Lung (tissue), 12 donors: ENCODE measurements around the gene EFNA1. TPM values are rescaled to one million over a fixed set of nuclear protein-coding genes. Genes with fewer than 3 reads are reported as not detected.
"Not testable (repeated sequence)": the region's sequence is repeated elsewhere in the genome, so short reads cannot be mapped to it uniquely, and the experiment has no call there.

Experiments used
- ATAC-seq: fragments of 200-7000 bp; cut with Tn5 transposase; one replicate; pipeline ENCODE4 v1.9.1; 2020; ENCODE audit warnings: moderate number of reproducible peaks; ENCODE audit not compliant: insufficient read depth, low FRiP score
- DNase-seq, 3 donors: peaks; one replicate each; pipeline ENCODE4 v3.0.0-alpha.2; 2013 to 2017
- H3K27ac ChIP-seq, 2 donors: one replicate each; pipeline ENCODE4 v1.5.1; 2013; ENCODE audit warnings: mild to moderate bottlenecking in 2 of 2, moderate library complexity in 2 of 2, control low read depth in 1 of 2, inconsistent platforms in 1 of 2, low read depth in 1 of 2, low read length in 1 of 2
- H3K27me3 ChIP-seq, 3 donors: one replicate each; pipeline ENCODE4 v1.5.1; 2013; ENCODE audit warnings: low read length in 2 of 3; ENCODE audit not compliant: control insufficient read depth in 3 of 3, insufficient read depth in 3 of 3
- H3K36me3 ChIP-seq, 4 donors: one replicate each; pipeline ENCODE4 v1.5.1; 2013; ENCODE audit warnings: low read length in 4 of 4, mild to moderate bottlenecking in 1 of 4, moderate library complexity in 1 of 4; ENCODE audit not compliant: control insufficient read depth in 4 of 4, insufficient read depth in 4 of 4
- H3K4me1 ChIP-seq, 5 donors: one replicate each; pipeline ENCODE4 v1.5.1; 2013; ENCODE audit warnings: low read length in 5 of 5, mild to moderate bottlenecking in 2 of 5, moderate library complexity in 1 of 5; ENCODE audit not compliant: control insufficient read depth in 5 of 5, insufficient read depth in 5 of 5
- H3K4me3 ChIP-seq: one replicate; pipeline ENCODE4 v1.5.1; 2013; ENCODE audit warnings: mild to moderate bottlenecking, control low read depth, moderate library complexity
- H3K9ac ChIP-seq, 2 donors: one replicate each; pipeline ENCODE4 v1.5.1; 2013; ENCODE audit warnings: low read length in 2 of 2, control low read depth in 1 of 2; ENCODE audit not compliant: insufficient read depth in 1 of 2
- H3K9me3 ChIP-seq, 4 donors: one replicate each; pipeline ENCODE4 v1.5.1; 2013; ENCODE audit warnings: low read length in 3 of 4, mild to moderate bottlenecking in 1 of 4, moderate library complexity in 1 of 4; ENCODE audit not compliant: control insufficient read depth in 4 of 4, insufficient read depth in 3 of 4
- WGBS, 2 donors: extraction: QIAGEN DNeasy Blood & Tissue Kit; methylation state at CpG; one replicate each; pipeline ENCODE4 v1.1.7; 2013; 5-methylcytosine and 5-hydroxymethylcytosine counted together
- polyA plus RNA-seq, 2 donors: library from polyadenylated mRNA; stranded (reverse); fragments of 200-250 nt; gene quantifications; one replicate each; pipeline ENCODE4 v1.2.1, GENCODE V29; 2013
- total RNA-seq, 2 donors: library from RNA; depleted of rRNA in 1 of 2; stranded (reverse); fragments of >200 nt in 1 of 2; gene quantifications; one replicate each; pipeline ENCODE4 v1.2.1, GENCODE V29; 2014 to 2021
- TF ChIP-seq, protein P1 (sequence below): IDR thresholded peaks from 2 replicates; pipeline ENCODE4 v1.5.1; 2012; ENCODE audit warnings: mild to moderate bottlenecking; ENCODE audit errors: control extremely low read depth, extremely low read depth
- donor health status: control.
- donor health status: control.
- donor health status: Bipolar disorder and iron deficiency.
- donor health status: healthy.
- donor health status: DM: yes; HTN: yes; CAD: no.

The EFNA1 gene
- total and polyA plus RNA-seq, 4 donors, result 111 to 202 (median 168) TPM

DNA sequence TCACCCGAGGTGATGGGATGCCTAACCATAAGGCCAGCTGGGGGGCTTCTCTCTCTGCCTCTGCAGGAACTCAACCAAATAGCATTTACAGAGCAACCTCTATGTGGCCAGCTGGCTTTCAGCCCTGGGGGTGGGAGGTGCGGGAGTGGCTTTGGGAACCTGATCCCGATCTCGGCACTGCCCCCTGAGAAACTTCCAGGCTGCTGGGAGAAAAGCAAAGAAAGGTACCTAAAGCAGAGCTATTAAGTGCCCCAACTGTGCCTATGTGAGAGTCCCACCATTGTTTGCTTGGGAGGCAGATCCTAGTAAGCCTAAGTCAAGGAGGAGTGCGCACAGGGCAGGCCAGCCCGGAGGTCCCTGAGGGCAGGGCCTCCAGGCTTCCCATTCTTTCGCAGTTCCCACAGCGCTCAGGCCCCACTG is 38.4 kb downstream of the EFNA1 start:
- no peak overlapping the region for H3K4me3 ChIP-seq

DNA sequence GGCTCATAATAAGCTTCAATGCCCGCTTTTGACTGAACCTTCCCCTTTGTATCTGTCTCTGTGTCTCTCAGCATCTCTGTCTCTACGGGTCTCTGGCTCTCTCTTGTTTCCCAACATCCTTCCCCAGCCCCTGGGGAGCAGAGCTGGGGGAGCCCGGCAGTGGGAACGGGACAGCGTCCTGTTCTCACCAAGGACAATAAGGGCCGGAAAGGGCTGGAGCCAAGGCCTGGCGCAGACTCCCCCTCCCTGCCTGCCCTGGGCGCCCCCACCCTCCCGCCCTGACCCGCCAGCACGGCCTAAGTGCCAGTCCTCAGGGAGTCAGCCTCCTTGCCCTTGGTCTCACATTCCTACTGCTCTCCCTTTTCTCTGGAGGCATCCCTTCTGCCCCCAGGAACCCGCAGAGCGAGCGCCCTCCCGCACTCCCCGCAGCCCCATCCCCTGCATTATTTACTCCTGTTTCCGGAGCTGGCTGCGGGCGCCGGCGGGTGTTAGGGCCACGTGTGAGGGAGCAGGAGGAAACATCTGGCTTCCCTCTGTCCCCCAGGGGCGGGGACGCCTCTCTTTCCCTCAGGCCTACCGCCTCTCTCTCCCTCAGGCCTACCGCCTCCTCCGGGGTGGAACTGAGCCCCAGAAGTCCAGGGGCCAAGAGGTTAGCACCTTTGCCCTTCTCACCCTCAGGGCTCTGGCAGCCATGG is 38.9 kb downstream of the EFNA1 start:
- H3K27me3 ChIP-seq, result no peaks in the 10 kb centered on the region
- 14 to 19% methylated on average over 25 to 27 of the region's 27 CpGs for WGBS, 2 donors
- peaks cover 0 to 17% (median 8%) of the 10 kb centered on the region in 4 donors for H3K36me3 ChIP-seq
- TF ChIP-seq, protein P1, sequence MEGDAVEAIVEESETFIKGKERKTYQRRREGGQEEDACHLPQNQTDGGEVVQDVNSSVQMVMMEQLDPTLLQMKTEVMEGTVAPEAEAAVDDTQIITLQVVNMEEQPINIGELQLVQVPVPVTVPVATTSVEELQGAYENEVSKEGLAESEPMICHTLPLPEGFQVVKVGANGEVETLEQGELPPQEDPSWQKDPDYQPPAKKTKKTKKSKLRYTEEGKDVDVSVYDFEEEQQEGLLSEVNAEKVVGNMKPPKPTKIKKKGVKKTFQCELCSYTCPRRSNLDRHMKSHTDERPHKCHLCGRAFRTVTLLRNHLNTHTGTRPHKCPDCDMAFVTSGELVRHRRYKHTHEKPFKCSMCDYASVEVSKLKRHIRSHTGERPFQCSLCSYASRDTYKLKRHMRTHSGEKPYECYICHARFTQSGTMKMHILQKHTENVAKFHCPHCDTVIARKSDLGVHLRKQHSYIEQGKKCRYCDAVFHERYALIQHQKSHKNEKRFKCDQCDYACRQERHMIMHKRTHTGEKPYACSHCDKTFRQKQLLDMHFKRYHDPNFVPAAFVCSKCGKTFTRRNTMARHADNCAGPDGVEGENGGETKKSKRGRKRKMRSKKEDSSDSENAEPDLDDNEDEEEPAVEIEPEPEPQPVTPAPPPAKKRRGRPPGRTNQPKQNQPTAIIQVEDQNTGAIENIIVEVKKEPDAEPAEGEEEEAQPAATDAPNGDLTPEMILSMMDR, result no peak
- peak overlapping the region; percentile 58 to 82 for H3K27ac ChIP-seq
- H3K9me3 ChIP-seq, result no peaks in the 10 kb centered on the region
- H3K4me1 ChIP-seq, result peaks cover 0 to 19% (median 0%) of the 10 kb centered on the region in 5 donors
- DNase-seq (peak; percentile 80 to 92 (median 85)), ATAC-seq (peak; percentile 22)
- no peak overlapping the region for H3K4me3 ChIP-seq
- H3K9ac ChIP-seq, result no peak overlapping the region

More for the DNA sequence above, 38.4 kb downstream of the EFNA1 start:
- H3K36me3 ChIP-seq, result peaks cover 0 to 17% (median 8%) of the 10 kb centered on the region in 4 donors
- no peaks in the 10 kb centered on the region for H3K27me3 ChIP-seq
- 30 to 46% methylated on average over 8 of the region's 8 CpGs for WGBS, 2 donors
- TF ChIP-seq, protein P1, result no peak
- peak in 2 of 3 donors; percentile 30 to 31 for DNase-seq
- H3K9me3 ChIP-seq, result no peaks in the 10 kb centered on the region
- H3K9ac ChIP-seq, result no peak overlapping the region
- peak overlapping the region; percentile 58 to 82 for H3K27ac ChIP-seq
- ATAC-seq, result no peak
- H3K4me1 ChIP-seq, result peaks cover 0 to 19% (median 0%) of the 10 kb centered on the region in 5 donors

DNA sequence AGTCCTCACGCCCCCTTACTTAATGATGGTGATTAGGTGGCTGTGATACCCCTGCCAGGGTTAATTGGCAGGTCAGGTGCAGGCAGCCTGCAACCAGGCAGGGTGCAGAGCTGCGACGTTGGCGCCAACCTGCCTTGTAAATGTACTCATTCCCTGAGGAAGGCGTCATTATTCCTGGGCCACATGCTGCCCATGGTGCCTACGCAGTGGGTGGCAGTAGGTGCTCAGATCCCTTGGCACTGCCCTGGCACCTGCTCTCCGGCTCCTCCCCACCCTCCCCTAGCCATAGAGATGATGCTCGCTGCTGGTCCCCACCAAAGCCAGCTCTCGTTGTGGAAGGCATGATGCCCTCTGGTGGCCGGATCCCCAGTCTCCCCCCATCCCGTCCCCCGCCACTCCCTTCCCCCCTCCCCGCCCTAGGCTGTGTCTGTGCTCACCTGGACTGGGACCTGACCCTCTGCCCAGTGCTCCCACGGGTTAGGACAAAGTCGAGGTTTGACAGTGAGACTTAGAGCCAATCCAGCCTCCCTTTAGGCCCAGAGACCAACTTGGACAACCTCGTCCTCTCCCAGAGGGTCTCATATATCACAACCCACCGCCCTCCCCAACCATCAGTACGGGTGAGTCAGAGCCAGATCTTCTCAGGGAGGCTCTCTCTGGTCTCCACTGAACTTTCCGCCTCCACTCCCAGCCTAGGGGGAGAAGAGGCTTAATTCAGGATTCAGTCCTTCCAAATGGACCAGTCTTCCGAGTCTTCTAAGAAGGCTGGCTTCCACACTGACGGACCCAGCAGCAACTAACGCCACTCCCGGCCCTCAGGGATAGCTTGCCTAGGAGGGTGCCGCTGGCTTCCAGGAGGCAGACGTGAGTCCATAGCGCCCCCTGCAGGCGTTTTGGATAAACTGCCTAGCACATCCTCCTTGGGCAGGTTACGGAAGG is 39.8 kb downstream of the EFNA1 start:
- Histone ChIP-seq H3K4me3 (no peak overlapping the region), H3K27ac (peak overlapping the region; percentile 27 to 55), H3K9ac (no peak overlapping the region), H3K9me3 (no peaks in the 10 kb centered on the region), H3K27me3 (no peaks in the 10 kb centered on the region), H3K36me3 (peaks cover 0 to 17% (median 8%) of the 10 kb centered on the region in 4 donors), H3K4me1 (peaks cover 0 to 26% (median 5%) of the 10 kb centered on the region in 5 donors)
- WGBS, 2 donors, result 6 to 7% methylated on average over 27 to 28 of the region's 28 CpGs
- peak; percentile 82 to 87 (median 84) for DNase-seq
- peak; percentile 87 for ATAC-seq
- TF ChIP-seq, protein P1, result peak; percentile 92

GRCh38 chr1:155168105-155168445 is 40.4 kb downstream of the EFNA1 start:
- not testable (repeated sequence) for ATAC-seq, H3K4me3 ChIP-seq
- 35 to 40% methylated on average over 4 of the region's 4 CpGs for WGBS, 2 donors

More at GRCh38 chr1:155168105-155168445, 40.4 kb downstream of the EFNA1 start:
- H3K27ac ChIP-seq, H3K9me3 ChIP-seq, H3K9ac ChIP-seq, H3K27me3 ChIP-seq, DNase-seq: not testable (repeated sequence)
- H3K4me1 ChIP-seq, result peaks cover 0 to 29% (median 6%) of the 10 kb centered on the region in 5 donors
- H3K36me3 ChIP-seq, result peaks cover 0 to 17% (median 8%) of the 10 kb centered on the region in 4 donors
